Neural progenitor cell (in vitro differentiated cells): ENCODE data around the gene ZNF169. TPM values are rescaled to one million over a fixed set of nuclear protein-coding genes. Genes with fewer than 3 reads are reported as not detected.
A peak's percentile ranks its signal among the peaks of the same experiment; 100 is the strongest.
"Not testable (repeated sequence)": the region's sequence is repeated elsewhere in the genome, so short reads cannot be mapped to it uniquely, and the experiment has no call there.

Experiments
- DNase-seq: peaks from one replicate; pipeline ENCODE4 v3.0.0-alpha.2; 2016; ENCODE audit warnings: low spot score
- H2AFZ ChIP-seq: fragments of 200-600 bp; sonication (generic); replicated peaks from 2 replicates; pipeline ENCODE4 v1.6.1; 2016; ENCODE audit warnings: antibody characterized with exemption
- H3F3A ChIP-seq: fragments of 200-600 bp; sonication (generic); 2 replicates; pipeline ENCODE4 v1.6.1; 2016; ENCODE audit warnings: antibody characterized with exemption, low read depth
- H3K27ac ChIP-seq: fragments of 200-600 bp; sonication (generic); 2 replicates; pipeline ENCODE4 v1.5.1; 2016; ENCODE audit warnings: mild to moderate bottlenecking
- H3K27me3 ChIP-seq: fragments of 200-600 bp; sonication (generic); 2 replicates; pipeline ENCODE4 v1.6.1; 2016; ENCODE audit warnings: mild to moderate bottlenecking, moderate library complexity
- H3K36me3 ChIP-seq: fragments of 200-600 bp; sonication (generic); 2 replicates; pipeline ENCODE4 v1.5.1; 2016
- H3K4me1 ChIP-seq: fragments of 200-600 bp; sonication (generic); 2 replicates; pipeline ENCODE4 v1.6.1; 2016; ENCODE audit warnings: mixed run types
- H3K4me2 ChIP-seq: fragments of 200-600 bp; sonication (generic); 2 replicates; pipeline ENCODE4 v1.6.1; 2016
- H3K4me3 ChIP-seq: fragments of 200-600 bp; sonication (generic); 2 replicates; pipeline ENCODE4 v1.5.1; 2016
- H3K79me2 ChIP-seq: fragments of 200-600 bp; sonication (generic); 2 replicates; pipeline ENCODE4 v1.6.1; 2016; ENCODE audit warnings: low read depth
- H3K9ac ChIP-seq: fragments of 200-600 bp; sonication (generic); 2 replicates; pipeline ENCODE4 v1.6.1; 2016
- H3K9me3 ChIP-seq: fragments of 200-600 bp; sonication (generic); 2 replicates; pipeline ENCODE4 v1.5.1; 2016; ENCODE audit warnings: low read depth
- H4K20me1 ChIP-seq: fragments of 200-600 bp; sonication (generic); 2 replicates; pipeline ENCODE4 v1.6.1; 2016; ENCODE audit warnings: low read depth
- H3K27ac Mint-ChIP-seq: 3 replicates; pipeline ENCODE4 v1.8.0; 2021; ENCODE audit warnings: mixed read lengths
- H3K27me3 Mint-ChIP-seq: 2 replicates; pipeline ENCODE4 v1.8.0; 2022; ENCODE audit warnings: low read depth, mild to moderate bottlenecking, inconsistent platforms, moderate library complexity, mixed read lengths; ENCODE audit not compliant: insufficient read depth
- H3K36me3 Mint-ChIP-seq: 3 replicates; pipeline ENCODE4 v1.8.0; 2021; ENCODE audit warnings: mixed read lengths
- H3K4me1 Mint-ChIP-seq: 3 replicates; pipeline ENCODE4 v1.8.0; 2021; ENCODE audit warnings: mixed read lengths
- H3K4me3 Mint-ChIP-seq: 3 replicates; pipeline ENCODE4 v1.8.0; 2021; ENCODE audit warnings: mild to moderate bottlenecking, moderate library complexity, mixed read lengths
- H3K9me3 Mint-ChIP-seq: 3 replicates; pipeline ENCODE4 v1.8.0; 2020; ENCODE audit warnings: mixed read lengths
- CTCF ChIP-seq: fragments of 200-600 bp; sonication (generic); IDR thresholded peaks from 2 replicates; pipeline ENCODE4 v1.5.1; 2017; ENCODE audit warnings: antibody characterized with exemption, mild to moderate bottlenecking
- total RNA-seq: library from RNA; depleted of rRNA; stranded (reverse); fragments of >200 nt; gene quantifications from 2 replicates; pipeline ENCODE4 v1.2.3, GENCODE V29; 2015; ENCODE audit warnings: low replicate concordance

Gene ZNF169
- total RNA-seq, 1 donor from 2014 or later: 14.4 TPM

- H3K27ac ChIP-seq, H3K9me3 ChIP-seq, H3K27me3 Mint-ChIP-seq, H3K9ac ChIP-seq, H3K4me3 ChIP-seq, H3K27me3 ChIP-seq, H3K4me1 Mint-ChIP-seq, H4K20me1 ChIP-seq, H3K9me3 Mint-ChIP-seq, H3F3A ChIP-seq, H3K79me2 ChIP-seq, H3K4me3 Mint-ChIP-seq, H3K36me3 Mint-ChIP-seq, DNase-seq, H2AFZ ChIP-seq, H3K4me1 ChIP-seq, H3K36me3 ChIP-seq, H3K27ac Mint-ChIP-seq, H3K4me2 ChIP-seq: not testable (repeated sequence)
Measured at GRCh38 chr9:94317949-94318657, 59.0 kb downstream of the ZNF169 start.

GRCh38 chr9:94322342-94322940 is 63.3 kb downstream of the ZNF169 start:
- H3K27ac Mint-ChIP-seq, H3K27me3 Mint-ChIP-seq: not testable (repeated sequence)

GRCh38 chr9:94323153-94323798 is 64.2 kb downstream of the ZNF169 start:
- H3K4me3 ChIP-seq, DNase-seq, H4K20me1 ChIP-seq, H3K9me3 Mint-ChIP-seq, H3K9me3 ChIP-seq, H3K79me2 ChIP-seq, H3K4me1 Mint-ChIP-seq, H3K36me3 Mint-ChIP-seq, H3K27me3 Mint-ChIP-seq, H3K9ac ChIP-seq, H3F3A ChIP-seq, H3K4me2 ChIP-seq, H3K4me3 Mint-ChIP-seq, H3K27ac Mint-ChIP-seq, H3K27me3 ChIP-seq, H3K27ac ChIP-seq, H3K4me1 ChIP-seq, H3K36me3 ChIP-seq, H2AFZ ChIP-seq: not testable (repeated sequence)

More at GRCh38 chr9:94322342-94322940, 63.3 kb downstream of the ZNF169 start:
- H3K9me3 Mint-ChIP-seq, H3K4me3 Mint-ChIP-seq, DNase-seq, H3K27ac ChIP-seq, H3K4me1 Mint-ChIP-seq, H3K4me1 ChIP-seq, H4K20me1 ChIP-seq, H3K4me3 ChIP-seq, H3K9ac ChIP-seq, H3K9me3 ChIP-seq, H3K79me2 ChIP-seq, H3K27me3 ChIP-seq, H3K36me3 Mint-ChIP-seq, H2AFZ ChIP-seq, H3F3A ChIP-seq, H3K36me3 ChIP-seq, H3K4me2 ChIP-seq: not testable (repeated sequence)

GRCh38 chr9:94325583-94325982 is 66.5 kb downstream of the ZNF169 start:
- DNase-seq, H3K9me3 Mint-ChIP-seq, H3K9me3 ChIP-seq: not testable (repeated sequence)

GRCh38 chr9:94328544-94328943 is 69.4 kb downstream of the ZNF169 start, which contains the start of gene NUTM2F:
Gene NUTM2F, minus strand, starts transcription at chr9:94328644. Its CDS starts 21 bp downstream, at chr9:94328623.
- not testable (repeated sequence) for DNase-seq, H3K4me3 ChIP-seq, H3K9me3 ChIP-seq, H3K4me1 Mint-ChIP-seq, H4K20me1 ChIP-seq, H3K36me3 ChIP-seq, H3K4me1 ChIP-seq, H3K9me3 Mint-ChIP-seq, H3K79me2 ChIP-seq, H2AFZ ChIP-seq, H3K27ac Mint-ChIP-seq, H3K4me3 Mint-ChIP-seq, H3F3A ChIP-seq, H3K27ac ChIP-seq, H3K9ac ChIP-seq, H3K4me2 ChIP-seq, H3K27me3 Mint-ChIP-seq, H3K36me3 Mint-ChIP-seq, H3K27me3 ChIP-seq

More at GRCh38 chr9:94325583-94325982, 66.5 kb downstream of the ZNF169 start:
- not testable (repeated sequence) for H3K4me2 ChIP-seq, H3K4me3 ChIP-seq, H3K79me2 ChIP-seq, H3K27ac ChIP-seq, H3K4me3 Mint-ChIP-seq, H4K20me1 ChIP-seq, H3K27ac Mint-ChIP-seq, H3F3A ChIP-seq, H3K27me3 Mint-ChIP-seq, H3K4me1 ChIP-seq, H3K9ac ChIP-seq, H2AFZ ChIP-seq, H3K4me1 Mint-ChIP-seq, H3K36me3 ChIP-seq, H3K36me3 Mint-ChIP-seq, H3K27me3 ChIP-seq
- peak; percentile 9 for TF ChIP-seq CTCF

- H3K79me2 ChIP-seq, H3K4me2 ChIP-seq: not testable (repeated sequence)
Measured at GRCh38 chr9:94336445-94336844, 77.3 kb downstream of the ZNF169 start.

GRCh38 chr9:94338723-94339122 is 79.6 kb downstream of the ZNF169 start:
- H4K20me1 ChIP-seq, H3K9ac ChIP-seq, H3K4me1 ChIP-seq, H3K27ac ChIP-seq, H3K4me2 ChIP-seq, H3K4me1 Mint-ChIP-seq, H3K9me3 Mint-ChIP-seq, H3K9me3 ChIP-seq, H3K27ac Mint-ChIP-seq, H3K36me3 Mint-ChIP-seq, H3K4me3 Mint-ChIP-seq, H3K27me3 Mint-ChIP-seq, H3K4me3 ChIP-seq, H2AFZ ChIP-seq, H3F3A ChIP-seq, H3K27me3 ChIP-seq, H3K79me2 ChIP-seq, H3K36me3 ChIP-seq, DNase-seq: not testable (repeated sequence)

More at GRCh38 chr9:94336445-94336844, 77.3 kb downstream of the ZNF169 start:
- H3K9me3 ChIP-seq, H3K9ac ChIP-seq, DNase-seq, H3K9me3 Mint-ChIP-seq, H3K36me3 Mint-ChIP-seq, H3K4me3 Mint-ChIP-seq, H3K27me3 Mint-ChIP-seq, H3K27me3 ChIP-seq, H3F3A ChIP-seq, H4K20me1 ChIP-seq, H2AFZ ChIP-seq, H3K4me1 ChIP-seq, H3K4me3 ChIP-seq, H3K27ac Mint-ChIP-seq, H3K4me1 Mint-ChIP-seq, H3K36me3 ChIP-seq, H3K27ac ChIP-seq: not testable (repeated sequence)
